HepG2 (cell line): ENCODE results near the gene NUP93. TPM values are rescaled to one million over a fixed set of nuclear protein-coding genes. Genes with fewer than 3 reads are reported as not detected.

Experiments used
- CBX2 ChIP-seq, 2 experiments: fragments of 200-600 bp in 1 of 2; sonication (generic); formaldehyde crosslinking in 1 of 2; IDR thresholded peaks; 2 replicates each; pipeline versions ENCODE4 v1.7.0 to v1.8.1; 2018 to 2022; ENCODE audit warnings: low read depth in 2 of 2, low read length in 1 of 2, mild to moderate bottlenecking in 1 of 2, missing genetic modification reagents in 1 of 2
- HNRNPK ChIP-seq: fragments of 200-400 bp; formaldehyde crosslinking; IDR thresholded peaks from 2 replicates; pipeline ENCODE4 v1.6.1; 2018; ENCODE audit warnings: low read length, low read depth, moderate library complexity, mild to moderate bottlenecking; ENCODE audit not compliant: poor library complexity, severe bottlenecking
- MTF2 ChIP-seq: sonication (generic); formaldehyde crosslinking; IDR thresholded peaks from 2 replicates; pipeline ENCODE4 v1.5.0; 2020; ENCODE audit warnings: missing genetic modification reagents, borderline replicate concordance
- PCBP2 ChIP-seq: fragments of 200-400 bp; formaldehyde crosslinking; optimal IDR thresholded peaks from 2 replicates; pipeline ENCODE3; 2018; ENCODE audit warnings: low read length, low read depth; ENCODE audit not compliant: poor library complexity, severe bottlenecking
- SMARCE1 ChIP-seq: fragments of 450-650 bp; IDR thresholded peaks from 2 replicates; pipeline ENCODE4 v1.6.1; 2017; ENCODE audit warnings: borderline replicate concordance
- STAG1 ChIP-seq: sonication (generic); formaldehyde crosslinking; IDR thresholded peaks from 2 replicates; pipeline ENCODE4 v1.4.0; 2020; ENCODE audit warnings: missing genetic modification reagents
- ZNF563 ChIP-seq: sonication (generic); formaldehyde crosslinking; IDR thresholded peaks from 2 replicates; pipeline ENCODE4 v1.8.0; 2022; ENCODE audit warnings: mild to moderate bottlenecking, moderate library complexity, missing genetic modification reagents
- ZNF883 ChIP-seq: sonication (generic); formaldehyde crosslinking; IDR thresholded peaks from 2 replicates; pipeline ENCODE4 v1.5.1; 2020; ENCODE audit warnings: mild to moderate bottlenecking, missing genetic modification reagents; ENCODE audit errors: not compliant biosample characterization
- polyA plus RNA-seq, 8 experiments: library from polyadenylated mRNA; depleted of rRNA in 3 of 8; stranded (reverse) in 7 of 8; unstranded in 1 of 8; fragments of >200 nt; fragmentation: Illumina TruSeq in 4 of 8; extraction: Trizol in 4 of 8; gene quantifications; 2 replicates each; pipeline versions ENCODE4 v1.2.1 to v1.2.3, GENCODE V29; 2011 to 2016; ENCODE audit warnings: low read depth in 4 of 8, missing spikeins in 1 of 8, mixed read lengths in 1 of 8; ENCODE audit not compliant: insufficient read depth in 1 of 8
- total RNA-seq, 5 experiments: library from RNA; depleted of rRNA; stranded (reverse); fragments of >200 nt; fragmentation: Illumina TruSeq; extraction: Trizol; gene quantifications; 2 replicates each; pipeline ENCODE4 v1.2.3, GENCODE V29; 2016; ENCODE audit warnings: low read depth in 1 of 5
- TF ChIP-seq, protein P1 (sequence below), 2 experiments: sonication (generic) in 1 of 2; formaldehyde crosslinking in 1 of 2; IDR thresholded peaks; 2 replicates each; pipeline versions ENCODE4 v1.4.0 to v1.6.1; 2016 to 2020; ENCODE audit warnings: borderline replicate concordance in 1 of 2, low read depth in 1 of 2, mild to moderate bottlenecking in 1 of 2, missing genetic modification reagents in 1 of 2
- TF ChIP-seq, protein P2 (sequence below): sonication (generic); formaldehyde crosslinking; IDR thresholded peaks from 2 replicates; pipeline ENCODE4 v1.8.0; 2022; ENCODE audit warnings: mild to moderate bottlenecking, missing genetic modification reagents; ENCODE audit not compliant: insufficient replicate concordance
- TF ChIP-seq, protein P3 (sequence below): sonication (generic); formaldehyde crosslinking; IDR thresholded peaks from 2 replicates; pipeline ENCODE4 v1.5.0; 2020; ENCODE audit warnings: missing genetic modification reagents
- TF ChIP-seq, protein P4 (sequence below): sonication (generic); IDR thresholded peaks from 2 replicates; pipeline ENCODE4 v1.6.1; 2016; ENCODE audit warnings: low read depth, borderline replicate concordance
- TF ChIP-seq, protein P5 (sequence below): sonication (generic); formaldehyde crosslinking; IDR thresholded peaks from 2 replicates; pipeline ENCODE4 v1.9.0; 2021; ENCODE audit warnings: missing genetic modification reagents, borderline replicate concordance

The NUP93 gene
- total and polyA plus RNA-seq, 2 of the 13 experiments (the other 11 are each of a cell fraction or from before 2014, with no cell fraction given), result 58.5 to 140 TPM

DNA sequence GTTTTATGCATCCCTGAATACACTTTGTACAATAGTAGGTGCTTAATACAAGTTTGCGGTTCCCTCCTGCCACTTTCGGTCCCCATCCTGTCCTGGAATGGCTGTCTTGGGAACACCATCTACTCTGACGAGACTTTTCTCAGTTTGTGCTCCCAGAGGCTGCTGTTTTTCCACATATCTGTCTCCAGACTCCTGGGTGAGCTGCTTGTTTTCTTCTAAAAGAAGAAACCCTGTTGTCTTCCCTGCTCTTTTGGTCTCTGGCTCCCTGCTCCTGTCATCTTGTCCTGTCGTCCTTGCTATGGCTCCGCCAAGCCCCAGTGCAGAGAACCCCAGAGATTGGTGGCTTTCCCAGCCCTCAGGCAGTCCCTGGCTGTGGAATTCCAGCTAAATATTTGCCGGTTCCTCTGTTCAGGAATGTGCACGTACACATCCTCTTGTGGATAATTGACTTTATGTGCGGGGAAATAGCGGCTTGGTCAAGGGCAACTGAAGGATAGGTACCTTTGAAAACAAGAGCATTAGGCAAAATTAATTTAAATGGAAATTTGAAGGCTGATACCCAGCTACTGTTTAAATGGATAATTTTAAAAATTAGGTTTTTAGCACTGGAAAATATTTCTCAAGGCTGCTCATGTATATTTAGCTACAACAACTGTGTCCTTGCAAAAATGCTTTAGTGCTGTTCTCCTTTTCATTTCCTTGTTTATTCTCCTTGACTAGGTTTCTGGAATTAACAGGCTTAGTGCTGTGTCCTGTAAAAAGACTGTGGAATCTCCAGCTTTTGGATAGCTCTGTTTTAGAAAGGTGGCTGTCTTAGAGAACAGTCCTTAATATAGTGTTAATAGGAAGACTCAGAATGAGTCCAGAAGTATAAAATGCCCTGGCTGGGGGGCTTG lies 84.9 kb downstream of the NUP93 start (continued):
- TF ChIP-seq, protein P1, sequence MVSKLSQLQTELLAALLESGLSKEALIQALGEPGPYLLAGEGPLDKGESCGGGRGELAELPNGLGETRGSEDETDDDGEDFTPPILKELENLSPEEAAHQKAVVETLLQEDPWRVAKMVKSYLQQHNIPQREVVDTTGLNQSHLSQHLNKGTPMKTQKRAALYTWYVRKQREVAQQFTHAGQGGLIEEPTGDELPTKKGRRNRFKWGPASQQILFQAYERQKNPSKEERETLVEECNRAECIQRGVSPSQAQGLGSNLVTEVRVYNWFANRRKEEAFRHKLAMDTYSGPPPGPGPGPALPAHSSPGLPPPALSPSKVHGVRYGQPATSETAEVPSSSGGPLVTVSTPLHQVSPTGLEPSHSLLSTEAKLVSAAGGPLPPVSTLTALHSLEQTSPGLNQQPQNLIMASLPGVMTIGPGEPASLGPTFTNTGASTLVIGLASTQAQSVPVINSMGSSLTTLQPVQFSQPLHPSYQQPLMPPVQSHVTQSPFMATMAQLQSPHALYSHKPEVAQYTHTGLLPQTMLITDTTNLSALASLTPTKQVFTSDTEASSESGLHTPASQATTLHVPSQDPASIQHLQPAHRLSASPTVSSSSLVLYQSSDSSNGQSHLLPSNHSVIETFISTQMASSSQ (IDR thresholded peaks at IDR 0.05; ENCODE audit: low read depth), result no peak; the same call in 1 of the 2 replicates
- TF ChIP-seq, protein P1 (CRISPR knock-in tag; IDR thresholded peaks at IDR 0.05; ENCODE audit: borderline replicate concordance), result no peak
- TF ChIP-seq, protein P2, sequence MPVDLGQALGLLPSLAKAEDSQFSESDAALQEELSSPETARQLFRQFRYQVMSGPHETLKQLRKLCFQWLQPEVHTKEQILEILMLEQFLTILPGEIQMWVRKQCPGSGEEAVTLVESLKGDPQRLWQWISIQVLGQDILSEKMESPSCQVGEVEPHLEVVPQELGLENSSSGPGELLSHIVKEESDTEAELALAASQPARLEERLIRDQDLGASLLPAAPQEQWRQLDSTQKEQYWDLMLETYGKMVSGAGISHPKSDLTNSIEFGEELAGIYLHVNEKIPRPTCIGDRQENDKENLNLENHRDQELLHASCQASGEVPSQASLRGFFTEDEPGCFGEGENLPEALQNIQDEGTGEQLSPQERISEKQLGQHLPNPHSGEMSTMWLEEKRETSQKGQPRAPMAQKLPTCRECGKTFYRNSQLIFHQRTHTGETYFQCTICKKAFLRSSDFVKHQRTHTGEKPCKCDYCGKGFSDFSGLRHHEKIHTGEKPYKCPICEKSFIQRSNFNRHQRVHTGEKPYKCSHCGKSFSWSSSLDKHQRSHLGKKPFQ (CRISPR knock-in tag), result no peak
- peak; percentile 9 for TF ChIP-seq STAG1 (CRISPR knock-in tag)
- TF ChIP-seq MTF2 (CRISPR knock-in tag), result peak; percentile 83; the same call in 1 of the 2 replicates
- TF ChIP-seq, protein P3, sequence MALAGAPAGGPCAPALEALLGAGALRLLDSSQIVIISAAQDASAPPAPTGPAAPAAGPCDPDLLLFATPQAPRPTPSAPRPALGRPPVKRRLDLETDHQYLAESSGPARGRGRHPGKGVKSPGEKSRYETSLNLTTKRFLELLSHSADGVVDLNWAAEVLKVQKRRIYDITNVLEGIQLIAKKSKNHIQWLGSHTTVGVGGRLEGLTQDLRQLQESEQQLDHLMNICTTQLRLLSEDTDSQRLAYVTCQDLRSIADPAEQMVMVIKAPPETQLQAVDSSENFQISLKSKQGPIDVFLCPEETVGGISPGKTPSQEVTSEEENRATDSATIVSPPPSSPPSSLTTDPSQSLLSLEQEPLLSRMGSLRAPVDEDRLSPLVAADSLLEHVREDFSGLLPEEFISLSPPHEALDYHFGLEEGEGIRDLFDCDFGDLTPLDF, result no peak
- no peak for TF ChIP-seq CBX2 (IDR thresholded peaks at IDR 0.05; ENCODE audit: low read depth, low read length)
- TF ChIP-seq CBX2 (CRISPR knock-in tag; IDR thresholded peaks at IDR 0.05; ENCODE audit: low read depth), result no peak
- TF ChIP-seq, protein P4, sequence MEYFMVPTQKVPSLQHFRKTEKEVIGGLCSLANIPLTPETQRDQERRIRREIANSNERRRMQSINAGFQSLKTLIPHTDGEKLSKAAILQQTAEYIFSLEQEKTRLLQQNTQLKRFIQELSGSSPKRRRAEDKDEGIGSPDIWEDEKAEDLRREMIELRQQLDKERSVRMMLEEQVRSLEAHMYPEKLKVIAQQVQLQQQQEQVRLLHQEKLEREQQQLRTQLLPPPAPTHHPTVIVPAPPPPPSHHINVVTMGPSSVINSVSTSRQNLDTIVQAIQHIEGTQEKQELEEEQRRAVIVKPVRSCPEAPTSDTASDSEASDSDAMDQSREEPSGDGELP, result peak; percentile 31; the same call in 1 of the 2 replicates
- no peak for TF ChIP-seq ZNF563
- TF ChIP-seq SMARCE1, result no peak
- TF ChIP-seq, protein P5, sequence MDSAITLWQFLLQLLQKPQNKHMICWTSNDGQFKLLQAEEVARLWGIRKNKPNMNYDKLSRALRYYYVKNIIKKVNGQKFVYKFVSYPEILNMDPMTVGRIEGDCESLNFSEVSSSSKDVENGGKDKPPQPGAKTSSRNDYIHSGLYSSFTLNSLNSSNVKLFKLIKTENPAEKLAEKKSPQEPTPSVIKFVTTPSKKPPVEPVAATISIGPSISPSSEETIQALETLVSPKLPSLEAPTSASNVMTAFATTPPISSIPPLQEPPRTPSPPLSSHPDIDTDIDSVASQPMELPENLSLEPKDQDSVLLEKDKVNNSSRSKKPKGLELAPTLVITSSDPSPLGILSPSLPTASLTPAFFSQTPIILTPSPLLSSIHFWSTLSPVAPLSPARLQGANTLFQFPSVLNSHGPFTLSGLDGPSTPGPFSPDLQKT (CRISPR knock-in tag), result no peak
- TF ChIP-seq HNRNPK, result no peak
- TF ChIP-seq ZNF883 (CRISPR knock-in tag), result no peak
- no peak for TF ChIP-seq PCBP2
